ENCODE measurements around the gene PABPN1.

DNA sequence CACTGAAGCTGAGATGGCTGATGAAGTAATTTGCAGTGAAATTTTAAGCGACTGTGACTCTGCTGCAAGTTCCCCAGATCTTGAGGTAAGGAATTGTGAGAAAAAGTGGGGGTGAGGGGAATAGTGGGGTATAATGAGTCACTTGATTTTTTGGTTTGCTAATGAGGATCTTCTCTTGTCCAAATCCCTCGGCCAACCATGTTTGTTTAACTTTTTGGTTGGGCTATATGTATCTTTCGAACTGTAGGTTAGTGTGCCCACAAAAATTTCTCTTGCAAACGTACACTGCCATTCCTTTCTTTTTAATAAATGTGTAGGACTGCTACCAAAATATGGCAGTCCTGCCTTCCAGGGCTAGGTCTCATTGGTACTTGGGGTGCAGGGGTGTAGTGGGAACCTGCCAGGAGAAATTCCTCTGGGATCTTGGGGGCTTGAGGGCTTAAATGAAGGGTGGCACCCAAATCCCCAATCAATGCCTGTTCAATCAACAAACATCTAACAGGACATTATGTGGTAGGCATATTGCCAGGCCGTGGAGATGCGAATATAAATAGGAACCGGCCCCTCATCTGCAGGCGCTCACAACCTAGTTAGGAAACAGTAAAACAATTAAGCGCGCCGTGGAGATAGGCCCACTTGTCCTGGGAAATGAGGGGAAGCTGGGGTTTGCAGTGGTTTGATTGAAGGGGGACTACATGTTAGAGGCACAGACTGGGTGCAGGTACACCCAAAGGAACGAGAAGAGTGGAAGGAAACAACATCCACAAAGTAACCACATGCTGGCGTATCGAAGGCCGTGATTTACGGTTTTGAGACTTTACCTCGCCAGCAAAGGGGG lies 1.3 kb upstream of the PABPN1 start:
- TF ChIP-seq, protein P1, sequence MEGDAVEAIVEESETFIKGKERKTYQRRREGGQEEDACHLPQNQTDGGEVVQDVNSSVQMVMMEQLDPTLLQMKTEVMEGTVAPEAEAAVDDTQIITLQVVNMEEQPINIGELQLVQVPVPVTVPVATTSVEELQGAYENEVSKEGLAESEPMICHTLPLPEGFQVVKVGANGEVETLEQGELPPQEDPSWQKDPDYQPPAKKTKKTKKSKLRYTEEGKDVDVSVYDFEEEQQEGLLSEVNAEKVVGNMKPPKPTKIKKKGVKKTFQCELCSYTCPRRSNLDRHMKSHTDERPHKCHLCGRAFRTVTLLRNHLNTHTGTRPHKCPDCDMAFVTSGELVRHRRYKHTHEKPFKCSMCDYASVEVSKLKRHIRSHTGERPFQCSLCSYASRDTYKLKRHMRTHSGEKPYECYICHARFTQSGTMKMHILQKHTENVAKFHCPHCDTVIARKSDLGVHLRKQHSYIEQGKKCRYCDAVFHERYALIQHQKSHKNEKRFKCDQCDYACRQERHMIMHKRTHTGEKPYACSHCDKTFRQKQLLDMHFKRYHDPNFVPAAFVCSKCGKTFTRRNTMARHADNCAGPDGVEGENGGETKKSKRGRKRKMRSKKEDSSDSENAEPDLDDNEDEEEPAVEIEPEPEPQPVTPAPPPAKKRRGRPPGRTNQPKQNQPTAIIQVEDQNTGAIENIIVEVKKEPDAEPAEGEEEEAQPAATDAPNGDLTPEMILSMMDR (IDR thresholded peaks at IDR 0.05): no peak
- TF ChIP-seq POLR2A (IDR thresholded peaks at IDR 0.05): no peak

Measured in heart left ventricle (tissue), 13 donors.